Endodermal cell (in vitro differentiated cells): Measurements from ENCODE around the gene ZNF594. TPM values are rescaled to one million over a fixed set of nuclear protein-coding genes. Genes with fewer than 3 reads are reported as not detected.
"Not testable (repeated sequence)": the region's sequence is repeated elsewhere in the genome, so short reads cannot be mapped to it uniquely, and the experiment has no call there.

Source experiments
- DNase-seq: peaks from one replicate; pipeline ENCODE4 v3.0.0-alpha.2; 2017
- H3K27ac ChIP-seq: 2 replicates; pipeline ENCODE4 v1.5.1; 2013; ENCODE audit warnings: mild to moderate bottlenecking, low read depth, low read length, moderate library complexity
- H3K27me3 ChIP-seq: 2 replicates; pipeline ENCODE4 v1.6.1; 2013; ENCODE audit warnings: mild to moderate bottlenecking, low read length, moderate library complexity; ENCODE audit not compliant: insufficient read depth, control insufficient read depth, poor library complexity, severe bottlenecking
- H3K36me3 ChIP-seq: 2 replicates; pipeline ENCODE4 v1.7.0; 2013; ENCODE audit warnings: mild to moderate bottlenecking, low read length, moderate library complexity; ENCODE audit not compliant: control insufficient read depth, insufficient read depth
- H3K4me1 ChIP-seq: one replicate; pipeline ENCODE4 v1.7.0; 2013; ENCODE audit warnings: low read length; ENCODE audit not compliant: control insufficient read depth, insufficient read depth
- H3K4me3 ChIP-seq: 2 replicates; pipeline ENCODE4 v1.5.1; 2013; ENCODE audit warnings: mild to moderate bottlenecking, low read length, moderate library complexity
- H3K9ac ChIP-seq: 2 replicates; pipeline ENCODE4 v1.6.1; 2013; ENCODE audit warnings: mild to moderate bottlenecking, low read length, moderate library complexity; ENCODE audit not compliant: poor library complexity, severe bottlenecking; ENCODE audit errors: extremely low read depth
- H3K9me3 ChIP-seq: 2 replicates; pipeline ENCODE4 v1.6.1; 2013; ENCODE audit warnings: mild to moderate bottlenecking, low read length, moderate library complexity; ENCODE audit not compliant: control insufficient read depth
- H3K27ac Mint-ChIP-seq: 2 replicates; pipeline ENCODE4 v1.8.0; 2020; ENCODE audit warnings: mixed read lengths
- H3K27me3 Mint-ChIP-seq: 2 replicates; pipeline ENCODE4 v1.8.0; 2021; ENCODE audit warnings: mild to moderate bottlenecking, mixed read lengths; ENCODE audit not compliant: insufficient read depth
- H3K36me3 Mint-ChIP-seq: 2 replicates; pipeline ENCODE4 v1.8.0; 2020; ENCODE audit warnings: low read depth, mixed read lengths
- H3K4me1 Mint-ChIP-seq: 2 replicates; pipeline ENCODE4 v1.8.0; 2020; ENCODE audit warnings: mixed read lengths
- H3K4me3 Mint-ChIP-seq: 2 replicates; pipeline ENCODE4 v1.8.0; 2020; ENCODE audit warnings: mild to moderate bottlenecking, moderate library complexity, mixed read lengths
- H3K9me3 Mint-ChIP-seq: 2 replicates; pipeline ENCODE4 v1.8.0; 2020; ENCODE audit warnings: mild to moderate bottlenecking, mixed read lengths
- WGBS, 2 experiments: methylation state at CpG; one replicate each; pipeline versions ENCODE4 v1.1.5 to v1.1.7; 2013; ENCODE audit warnings: missing lambda C conversion rate in 2 of 2, mixed read lengths in 1 of 2; ENCODE audit not compliant: insufficient coverage in 1 of 2, insufficient read length in 1 of 2; 5-methylcytosine and 5-hydroxymethylcytosine counted together
- total RNA-seq, 2 donors: library from RNA; stranded (reverse); fragmentation: NEBNext Ultra II Directional in 1 of 2; extraction: Animal tissue kit (Norgen Biotek cat#: 25700) in 1 of 2; gene quantifications; 2 replicates in 1 of 2; 3 replicates in 1 of 2; pipeline ENCODE4 v1.2.1, GENCODE V29; 2021
- TF ChIP-seq, protein P1 (sequence below): fragments of 200-600 bp; sonication (generic); conservative IDR thresholded peaks from 2 replicates; pipeline ENCODE4 v1.5.0; 2021; ENCODE audit warnings: antibody characterized with exemption, mild to moderate bottlenecking

Gene ZNF594
- total RNA-seq, 2 donors from 2014 or later = 13.9 to 15.5 TPM

DNA sequence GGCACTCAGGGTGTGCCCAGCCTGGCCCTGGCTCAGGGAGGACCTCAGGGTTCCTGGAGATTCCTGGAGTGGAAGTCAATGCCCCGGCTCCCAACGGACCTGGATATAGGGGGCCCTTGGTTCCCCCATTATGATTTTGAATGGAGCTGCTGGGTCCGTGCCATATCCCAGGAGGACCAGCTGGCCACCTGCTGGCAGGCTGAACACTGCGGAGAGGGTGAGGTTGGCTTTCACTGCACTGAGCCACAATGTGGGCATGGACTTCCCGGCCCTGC, 52.3 kb downstream of the ZNF594 start:
- TF ChIP-seq, protein P1, sequence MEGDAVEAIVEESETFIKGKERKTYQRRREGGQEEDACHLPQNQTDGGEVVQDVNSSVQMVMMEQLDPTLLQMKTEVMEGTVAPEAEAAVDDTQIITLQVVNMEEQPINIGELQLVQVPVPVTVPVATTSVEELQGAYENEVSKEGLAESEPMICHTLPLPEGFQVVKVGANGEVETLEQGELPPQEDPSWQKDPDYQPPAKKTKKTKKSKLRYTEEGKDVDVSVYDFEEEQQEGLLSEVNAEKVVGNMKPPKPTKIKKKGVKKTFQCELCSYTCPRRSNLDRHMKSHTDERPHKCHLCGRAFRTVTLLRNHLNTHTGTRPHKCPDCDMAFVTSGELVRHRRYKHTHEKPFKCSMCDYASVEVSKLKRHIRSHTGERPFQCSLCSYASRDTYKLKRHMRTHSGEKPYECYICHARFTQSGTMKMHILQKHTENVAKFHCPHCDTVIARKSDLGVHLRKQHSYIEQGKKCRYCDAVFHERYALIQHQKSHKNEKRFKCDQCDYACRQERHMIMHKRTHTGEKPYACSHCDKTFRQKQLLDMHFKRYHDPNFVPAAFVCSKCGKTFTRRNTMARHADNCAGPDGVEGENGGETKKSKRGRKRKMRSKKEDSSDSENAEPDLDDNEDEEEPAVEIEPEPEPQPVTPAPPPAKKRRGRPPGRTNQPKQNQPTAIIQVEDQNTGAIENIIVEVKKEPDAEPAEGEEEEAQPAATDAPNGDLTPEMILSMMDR = no peak
- Histone ChIP-seq H3K4me3 (no peak overlapping the region), H3K36me3 (no peaks in the 10 kb centered on the region), H3K4me1 (no peaks in the 10 kb centered on the region), H3K9me3 (no peaks in the 10 kb centered on the region), H3K9ac (no peak overlapping the region), H3K27ac (no peak overlapping the region), H3K27me3 (peaks cover 2% of the 10 kb centered on the region)
- Mint-ChIP-seq H3K27ac (no peak overlapping the region), H3K27me3 (peaks cover 13% of the 10 kb centered on the region), H3K4me3 (no peak overlapping the region), H3K9me3 (no peaks in the 10 kb centered on the region), H3K4me1 (peaks cover 3% of the 10 kb centered on the region), H3K36me3 (no peaks in the 10 kb centered on the region)
- peak; percentile 35 for DNase-seq
- 93 to 94% methylated on average over 2 to 5 of the region's 5 CpGs for WGBS, 2 experiments

DNA sequence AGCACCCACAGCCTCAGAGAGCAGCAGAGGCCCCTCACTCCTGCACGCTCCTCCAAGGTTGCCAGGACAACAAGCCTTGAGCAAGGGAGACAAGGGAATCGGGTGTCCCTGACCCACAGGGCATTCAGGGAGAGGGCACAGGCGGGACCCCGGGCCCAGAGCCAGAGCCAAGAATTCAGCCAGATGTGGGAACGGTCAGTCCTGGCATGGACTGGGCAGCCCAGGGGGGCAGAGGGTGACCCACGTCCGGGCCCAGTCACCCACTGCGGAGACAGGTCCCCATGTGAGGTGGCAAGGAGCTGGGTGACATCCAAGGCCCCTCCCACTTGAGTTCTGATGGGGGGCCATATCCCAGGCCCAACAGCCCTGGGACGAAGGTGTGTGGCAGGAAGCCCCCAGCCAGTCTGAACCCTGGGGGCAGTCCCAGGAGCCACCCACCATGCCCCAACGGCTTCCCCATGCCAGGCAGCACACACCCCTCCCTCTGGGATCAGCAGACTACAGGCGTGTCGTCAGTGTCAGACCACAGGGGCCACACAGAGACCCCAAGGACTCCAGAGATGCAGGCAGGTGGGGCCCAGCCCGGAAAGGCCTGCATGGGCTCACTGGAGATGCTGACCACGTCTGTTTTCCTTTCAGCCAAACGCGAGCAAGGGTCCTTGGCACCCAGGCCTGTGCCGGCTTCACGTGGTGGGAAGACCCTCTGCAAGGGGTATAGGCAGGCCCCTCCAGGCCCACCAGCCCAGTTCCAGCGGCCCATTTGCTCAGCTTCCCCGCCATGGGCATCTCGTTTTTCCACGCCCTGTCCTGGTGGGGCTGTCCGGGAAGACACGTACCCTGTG, 52.8 kb downstream of the ZNF594 start:
- H3K36me3 Mint-ChIP-seq = no peaks in the 10 kb centered on the region
- TF ChIP-seq, protein P1 = no peak
- Histone ChIP-seq H3K9ac (no peak overlapping the region), H3K4me3 (no peak overlapping the region), H3K27ac (no peak overlapping the region), H3K36me3 (no peaks in the 10 kb centered on the region), H3K4me1 (no peaks in the 10 kb centered on the region), H3K9me3 (no peaks in the 10 kb centered on the region), H3K27me3 (no peaks in the 10 kb centered on the region)
- H3K27me3 Mint-ChIP-seq = peaks cover 17% of the 10 kb centered on the region
- WGBS, 2 experiments = 94 to 95% methylated on average over 20 to 24 of the region's 24 CpGs
- no peak overlapping the region for H3K27ac Mint-ChIP-seq
- H3K4me3 Mint-ChIP-seq = no peak overlapping the region
- no peak for DNase-seq
- peaks cover 3% of the 10 kb centered on the region for H3K4me1 Mint-ChIP-seq
- no peaks in the 10 kb centered on the region for H3K9me3 Mint-ChIP-seq

DNA sequence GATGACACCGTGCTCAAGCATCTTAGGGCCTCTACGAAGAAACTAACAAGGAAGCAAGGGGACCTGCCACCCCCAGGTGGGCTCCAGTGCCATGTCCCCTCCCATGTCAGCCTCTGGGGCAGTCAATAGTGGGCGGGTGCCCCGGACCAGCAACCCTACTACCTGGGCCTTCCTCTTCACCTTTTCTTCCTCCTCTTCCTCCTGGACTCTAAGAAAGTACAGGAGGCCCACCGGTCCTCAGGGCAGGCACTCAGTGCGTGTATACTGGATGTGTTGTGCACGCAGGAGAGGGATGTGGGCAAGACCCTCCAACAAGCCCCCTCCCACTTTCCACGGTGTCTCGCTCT, 53.5 kb downstream of the ZNF594 start:
- 92 to 93% methylated on average over 3 to 9 of the region's 9 CpGs for WGBS, 2 experiments
- not testable (repeated sequence) for H3K9me3 ChIP-seq, H3K4me3 ChIP-seq, H3K36me3 ChIP-seq, H3K4me3 Mint-ChIP-seq, H3K27ac ChIP-seq, DNase-seq, H3K27ac Mint-ChIP-seq, H3K4me1 Mint-ChIP-seq, H3K9me3 Mint-ChIP-seq, H3K27me3 ChIP-seq, H3K9ac ChIP-seq, H3K36me3 Mint-ChIP-seq, H3K4me1 ChIP-seq
- peaks cover 22% of the 10 kb centered on the region for H3K27me3 Mint-ChIP-seq

DNA sequence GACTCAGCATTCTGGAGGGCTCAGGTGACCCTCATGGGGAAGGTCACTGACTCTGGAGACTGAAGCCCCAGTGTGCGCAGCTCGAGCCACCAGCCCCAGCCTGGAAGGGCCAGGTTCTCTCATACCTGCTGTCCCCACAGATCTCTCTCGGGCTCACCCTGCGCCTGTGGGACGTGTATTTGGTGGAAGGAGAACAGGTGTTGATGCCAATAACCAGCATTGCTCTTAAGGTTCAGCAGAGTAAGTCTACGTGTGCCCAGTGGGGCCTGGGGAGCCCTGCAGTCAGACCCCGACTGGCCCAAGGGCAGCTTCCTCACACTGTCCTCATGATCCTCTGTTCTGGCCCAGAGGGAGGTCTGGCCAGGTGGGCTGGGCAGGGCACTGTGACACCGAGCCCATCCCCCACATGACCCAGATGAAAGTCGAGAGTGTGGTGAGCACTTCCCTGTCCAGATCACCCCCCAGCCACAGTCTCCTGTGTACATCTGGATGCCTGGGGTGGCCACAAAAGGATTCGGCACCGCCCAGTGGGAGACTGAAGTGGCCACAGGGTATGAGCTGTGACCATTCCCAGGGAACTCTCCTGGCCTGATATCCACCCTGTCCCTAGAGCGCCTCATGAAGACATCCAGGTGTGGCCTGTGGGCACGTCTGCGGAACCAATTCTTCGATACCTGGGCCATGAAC, 54.0 kb downstream of the ZNF594 start:
- peaks cover 27% of the 10 kb centered on the region for H3K27me3 Mint-ChIP-seq
- not testable (repeated sequence) for H3K9me3 ChIP-seq, H3K27ac Mint-ChIP-seq, H3K27ac ChIP-seq, H3K4me3 Mint-ChIP-seq, DNase-seq, H3K4me3 ChIP-seq, H3K36me3 Mint-ChIP-seq, H3K36me3 ChIP-seq, H3K4me1 ChIP-seq, H3K4me1 Mint-ChIP-seq, H3K27me3 ChIP-seq, H3K9me3 Mint-ChIP-seq, H3K9ac ChIP-seq
- WGBS, 2 experiments = 93 to 95% methylated on average over 11 to 14 of the region's 15 CpGs

DNA sequence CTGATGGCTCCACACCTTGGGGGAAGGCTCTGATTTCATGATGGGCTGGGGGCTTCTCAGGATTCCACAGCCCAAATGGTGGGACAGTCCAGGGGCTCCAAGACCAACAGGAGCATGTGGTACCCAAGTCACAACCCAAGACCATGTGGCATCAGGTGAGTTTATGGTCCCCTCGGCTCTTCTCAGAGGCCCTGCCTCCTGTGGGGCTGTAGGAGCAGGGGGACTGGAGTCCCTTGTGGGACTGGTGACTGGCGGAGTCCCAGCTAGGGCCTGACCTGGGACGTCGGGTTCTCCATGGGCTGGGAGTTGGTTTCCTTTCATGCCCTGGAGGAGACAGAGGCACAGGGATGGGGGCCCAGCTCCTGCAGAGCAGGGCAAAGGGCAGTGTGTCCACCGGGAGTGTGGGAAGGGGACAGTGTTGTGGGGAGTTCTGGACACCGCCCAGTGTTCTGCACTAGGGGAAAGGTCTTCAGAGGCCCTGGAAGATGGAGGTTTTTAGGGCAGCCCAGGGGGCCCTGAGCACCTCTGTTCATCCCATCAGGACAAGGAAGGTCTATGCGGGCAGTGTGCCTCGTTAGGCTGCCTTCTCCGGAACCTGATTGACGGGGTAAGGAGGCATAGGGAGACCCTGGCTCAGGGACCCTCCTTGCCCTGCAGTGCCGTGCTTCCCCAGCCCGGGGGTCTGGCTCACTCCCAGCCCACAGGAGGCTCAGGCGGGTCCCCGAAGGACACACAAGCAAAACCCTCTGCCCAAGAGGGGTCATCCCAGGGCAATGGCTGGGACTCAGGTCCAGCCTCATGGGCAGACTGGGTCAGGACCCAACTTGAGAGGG, 54.9 kb downstream of the ZNF594 start:
- H3K4me3 ChIP-seq, H3K4me1 ChIP-seq, H3K9ac ChIP-seq, DNase-seq, H3K27ac ChIP-seq, H3K4me1 Mint-ChIP-seq, H3K9me3 ChIP-seq, H3K27me3 ChIP-seq, H3K36me3 Mint-ChIP-seq, H3K27ac Mint-ChIP-seq, H3K4me3 Mint-ChIP-seq, H3K9me3 Mint-ChIP-seq, H3K36me3 ChIP-seq: not testable (repeated sequence)
- 96% methylated on average over 6 to 14 of the region's 14 CpGs for WGBS, 2 experiments
- H3K27me3 Mint-ChIP-seq = peaks cover 28% of the 10 kb centered on the region
